Fibroblast of villous mesenchyme (primary cell): Measurements from ENCODE around the gene PTPN12. TPM values are rescaled to one million over a fixed set of nuclear protein-coding genes. Genes with fewer than 3 reads are reported as not detected.

ENCODE experiments used
- DNase-seq: peaks from one replicate; pipeline ENCODE4 v3.0.0-alpha.2; 2010; ENCODE audit warnings: low read depth
- H3K4me3 ChIP-seq: 2 replicates; pipeline ENCODE4 v1.5.1; 2011; ENCODE audit warnings: low read depth, mild to moderate bottlenecking, low read length
- total RNA-seq: library from RNA; depleted of rRNA; stranded (reverse); fragments of >200 nt; gene quantifications from 2 replicates; pipeline ENCODE4 v1.2.3, GENCODE V29; 2012
- TF ChIP-seq, protein P1 (sequence below): IDR thresholded peaks from 2 replicates; pipeline ENCODE4 v1.5.1; 2012; ENCODE audit warnings: low read depth, mild to moderate bottlenecking, low read length; ENCODE audit not compliant: insufficient read depth

Gene PTPN12
- total RNA-seq: 53.8 and 78.6 TPM in 2 replicates

GRCh38 chr7:77537136-77537777, at the start of gene PTPN12:
TSS of gene PTPN12 (plus strand) at chr7:77537295. CDS start at chr7:77537547, 252 bp downstream.
- peak within 1 kb of the TSS; percentile 92 for H3K4me3 ChIP-seq
- TF ChIP-seq, protein P1, sequence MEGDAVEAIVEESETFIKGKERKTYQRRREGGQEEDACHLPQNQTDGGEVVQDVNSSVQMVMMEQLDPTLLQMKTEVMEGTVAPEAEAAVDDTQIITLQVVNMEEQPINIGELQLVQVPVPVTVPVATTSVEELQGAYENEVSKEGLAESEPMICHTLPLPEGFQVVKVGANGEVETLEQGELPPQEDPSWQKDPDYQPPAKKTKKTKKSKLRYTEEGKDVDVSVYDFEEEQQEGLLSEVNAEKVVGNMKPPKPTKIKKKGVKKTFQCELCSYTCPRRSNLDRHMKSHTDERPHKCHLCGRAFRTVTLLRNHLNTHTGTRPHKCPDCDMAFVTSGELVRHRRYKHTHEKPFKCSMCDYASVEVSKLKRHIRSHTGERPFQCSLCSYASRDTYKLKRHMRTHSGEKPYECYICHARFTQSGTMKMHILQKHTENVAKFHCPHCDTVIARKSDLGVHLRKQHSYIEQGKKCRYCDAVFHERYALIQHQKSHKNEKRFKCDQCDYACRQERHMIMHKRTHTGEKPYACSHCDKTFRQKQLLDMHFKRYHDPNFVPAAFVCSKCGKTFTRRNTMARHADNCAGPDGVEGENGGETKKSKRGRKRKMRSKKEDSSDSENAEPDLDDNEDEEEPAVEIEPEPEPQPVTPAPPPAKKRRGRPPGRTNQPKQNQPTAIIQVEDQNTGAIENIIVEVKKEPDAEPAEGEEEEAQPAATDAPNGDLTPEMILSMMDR: no peak
- no peak for DNase-seq

- no peak overlapping the region for H3K4me3 ChIP-seq
- no peak for DNase-seq
- TF ChIP-seq, protein P1: no peak
Measured at GRCh38 chr7:77488986-77489385, 48.1 kb upstream of the PTPN12 start.

GRCh38 chr7:77497079-77497478, 40.0 kb upstream of the PTPN12 start:
- no peak overlapping the region for H3K4me3 ChIP-seq
- TF ChIP-seq, protein P1: no peak
- no peak for DNase-seq

GRCh38 chr7:77498659-77499379, 38.3 kb upstream of the PTPN12 start:
- no peak overlapping the region for H3K4me3 ChIP-seq
- DNase-seq: no peak
- TF ChIP-seq, protein P1: no peak

- TF ChIP-seq, protein P1: no peak
- H3K4me3 ChIP-seq: no peak overlapping the region
- DNase-seq: no peak
Measured at GRCh38 chr7:77501192-77501515, 35.9 kb upstream of the PTPN12 start.

DNA sequence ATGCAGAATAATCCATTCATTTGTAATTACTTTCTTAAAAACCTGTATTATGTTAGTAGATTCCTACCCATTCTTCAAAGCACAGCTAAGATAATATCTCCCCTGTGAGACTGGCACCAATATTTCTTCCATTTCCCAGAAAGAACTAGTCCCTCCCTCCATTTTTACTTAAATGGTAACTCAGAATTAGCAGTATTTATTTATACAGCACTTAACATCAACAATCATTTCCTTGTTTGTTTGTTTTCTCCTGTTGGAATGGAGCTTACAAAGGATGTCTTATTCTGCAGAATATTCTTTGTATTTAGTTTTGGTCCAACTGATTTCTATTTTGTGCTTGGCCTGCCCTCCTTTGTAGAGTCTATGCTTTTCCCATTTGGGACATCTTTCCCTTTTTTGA, 32.1 kb upstream of the PTPN12 start:
- no peak overlapping the region for H3K4me3 ChIP-seq
- DNase-seq: no peak
- TF ChIP-seq, protein P1: no peak
